PFSK-1 (cell line): Measurements from ENCODE around the gene MDGA2.

ENCODE experiments used
- FOXP2 ChIP-seq: optimal IDR thresholded peaks from 2 replicates; pipeline ENCODE3; 2011; ENCODE audit warnings: borderline replicate concordance, control low read depth, inconsistent platforms; ENCODE audit not compliant: insufficient read depth; ENCODE audit errors: extremely low read length, extremely low read depth
- POLR2AphosphoS5 ChIP-seq: IDR thresholded peaks from 2 replicates; pipeline ENCODE4 v1.6.1; 2012; ENCODE audit warnings: low read depth, mild to moderate bottlenecking, control low read depth, low read length, moderate library complexity
- SIN3A ChIP-seq: IDR thresholded peaks from 2 replicates; pipeline ENCODE4 v1.6.1; 2012; ENCODE audit warnings: mild to moderate bottlenecking, low read length, moderate library complexity, borderline replicate concordance; ENCODE audit not compliant: insufficient read depth
- TAF1 ChIP-seq: IDR thresholded peaks from 2 replicates; pipeline ENCODE4 v1.6.1; 2012; ENCODE audit warnings: low read length, control low read depth, borderline replicate concordance; ENCODE audit not compliant: insufficient read depth
- TF ChIP-seq, protein P1 (sequence below), 2 experiments: IDR thresholded peaks; 2 replicates each; pipeline versions ENCODE4 v1.6.1 to v1.8.0; 2011 to 2012; ENCODE audit warnings: low read depth in 2 of 2, low read length in 2 of 2, control low read depth in 1 of 2, inconsistent platforms in 1 of 2, mild to moderate bottlenecking in 1 of 2, moderate library complexity in 1 of 2; ENCODE audit not compliant: insufficient read depth in 1 of 2

The MDGA2 gene

DNA sequence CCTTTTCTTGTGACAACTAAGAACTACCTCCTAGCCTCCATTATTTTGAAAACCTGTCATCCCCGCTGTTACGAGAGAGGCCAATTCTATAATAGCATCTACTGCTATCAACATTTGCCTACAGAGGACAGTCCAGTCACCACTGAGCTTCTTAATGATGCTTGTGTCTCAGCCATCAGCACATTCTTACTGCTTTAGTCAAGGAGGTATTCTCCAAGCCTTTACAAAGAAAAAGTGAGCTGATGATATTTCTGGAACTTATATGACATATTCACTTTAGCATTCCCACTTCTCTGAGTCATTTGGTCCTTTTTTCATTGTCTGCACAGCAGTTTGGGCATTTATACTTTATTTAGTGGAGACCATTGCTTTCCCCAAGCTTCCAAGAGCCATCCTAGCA, 526.1 kb downstream of the MDGA2 start:
- TF ChIP-seq TAF1 (no peak), FOXP2 (no peak), SIN3A (no peak), POLR2AphosphoS5 (no peak)
- TF ChIP-seq, protein P1, sequence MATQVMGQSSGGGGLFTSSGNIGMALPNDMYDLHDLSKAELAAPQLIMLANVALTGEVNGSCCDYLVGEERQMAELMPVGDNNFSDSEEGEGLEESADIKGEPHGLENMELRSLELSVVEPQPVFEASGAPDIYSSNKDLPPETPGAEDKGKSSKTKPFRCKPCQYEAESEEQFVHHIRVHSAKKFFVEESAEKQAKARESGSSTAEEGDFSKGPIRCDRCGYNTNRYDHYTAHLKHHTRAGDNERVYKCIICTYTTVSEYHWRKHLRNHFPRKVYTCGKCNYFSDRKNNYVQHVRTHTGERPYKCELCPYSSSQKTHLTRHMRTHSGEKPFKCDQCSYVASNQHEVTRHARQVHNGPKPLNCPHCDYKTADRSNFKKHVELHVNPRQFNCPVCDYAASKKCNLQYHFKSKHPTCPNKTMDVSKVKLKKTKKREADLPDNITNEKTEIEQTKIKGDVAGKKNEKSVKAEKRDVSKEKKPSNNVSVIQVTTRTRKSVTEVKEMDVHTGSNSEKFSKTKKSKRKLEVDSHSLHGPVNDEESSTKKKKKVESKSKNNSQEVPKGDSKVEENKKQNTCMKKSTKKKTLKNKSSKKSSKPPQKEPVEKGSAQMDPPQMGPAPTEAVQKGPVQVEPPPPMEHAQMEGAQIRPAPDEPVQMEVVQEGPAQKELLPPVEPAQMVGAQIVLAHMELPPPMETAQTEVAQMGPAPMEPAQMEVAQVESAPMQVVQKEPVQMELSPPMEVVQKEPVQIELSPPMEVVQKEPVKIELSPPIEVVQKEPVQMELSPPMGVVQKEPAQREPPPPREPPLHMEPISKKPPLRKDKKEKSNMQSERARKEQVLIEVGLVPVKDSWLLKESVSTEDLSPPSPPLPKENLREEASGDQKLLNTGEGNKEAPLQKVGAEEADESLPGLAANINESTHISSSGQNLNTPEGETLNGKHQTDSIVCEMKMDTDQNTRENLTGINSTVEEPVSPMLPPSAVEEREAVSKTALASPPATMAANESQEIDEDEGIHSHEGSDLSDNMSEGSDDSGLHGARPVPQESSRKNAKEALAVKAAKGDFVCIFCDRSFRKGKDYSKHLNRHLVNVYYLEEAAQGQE (IDR thresholded peaks at IDR 0.05; ENCODE audit: insufficient read depth in 1 of 2, low read depth in 2 of 2, low read length in 2 of 2), result no peak

DNA sequence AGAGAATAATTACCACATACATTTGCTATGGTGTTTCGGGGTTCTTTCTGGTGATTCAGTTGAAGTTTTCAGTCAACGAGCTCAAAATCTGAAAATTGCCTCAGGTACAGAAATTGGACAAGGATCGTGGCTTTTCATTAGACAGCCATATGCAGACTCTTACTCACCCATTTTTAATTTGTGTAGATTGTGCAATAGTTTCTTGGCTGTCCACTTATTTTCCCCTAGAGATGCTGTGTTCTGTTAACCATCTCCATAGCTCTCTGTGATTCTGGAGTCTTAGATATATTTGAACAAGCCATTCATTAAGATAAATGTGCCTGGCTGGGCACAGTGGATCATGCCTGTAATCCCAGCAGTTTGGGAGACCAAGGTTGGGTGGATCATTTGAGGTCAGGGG, 526.7 kb downstream of the MDGA2 start:
- TF ChIP-seq TAF1, result no peak
- TF ChIP-seq SIN3A, result no peak
- TF ChIP-seq, protein P1 (IDR thresholded peaks at IDR 0.05; ENCODE audit: insufficient read depth in 1 of 2, low read depth in 2 of 2, low read length in 2 of 2), result no peak
- no peak for TF ChIP-seq FOXP2
- no peak for TF ChIP-seq POLR2AphosphoS5

DNA sequence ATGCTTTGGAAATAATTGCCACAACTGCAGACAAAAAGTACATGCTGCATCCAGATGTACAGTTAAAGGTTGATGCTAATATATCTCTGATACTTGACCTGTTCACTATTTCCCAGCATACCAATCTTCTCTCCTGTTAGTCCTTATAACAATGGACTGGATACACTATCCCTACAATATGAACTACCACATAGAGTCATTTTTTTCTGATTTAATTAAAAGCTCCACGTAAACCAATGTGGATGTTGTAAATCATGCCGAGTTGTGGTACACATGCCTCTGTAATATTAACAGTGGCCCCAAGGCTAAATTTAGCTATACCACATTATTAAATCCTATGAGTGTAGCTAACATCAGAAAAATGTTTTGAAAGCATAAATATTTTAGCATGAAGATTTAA, 554.8 kb downstream of the MDGA2 start:
- TF ChIP-seq TAF1 (no peak), FOXP2 (no peak), POLR2AphosphoS5 (no peak), SIN3A (no peak)
- TF ChIP-seq, protein P1 (IDR thresholded peaks at IDR 0.05; ENCODE audit: insufficient read depth in 1 of 2, low read depth in 2 of 2, low read length in 2 of 2), result no peak

DNA sequence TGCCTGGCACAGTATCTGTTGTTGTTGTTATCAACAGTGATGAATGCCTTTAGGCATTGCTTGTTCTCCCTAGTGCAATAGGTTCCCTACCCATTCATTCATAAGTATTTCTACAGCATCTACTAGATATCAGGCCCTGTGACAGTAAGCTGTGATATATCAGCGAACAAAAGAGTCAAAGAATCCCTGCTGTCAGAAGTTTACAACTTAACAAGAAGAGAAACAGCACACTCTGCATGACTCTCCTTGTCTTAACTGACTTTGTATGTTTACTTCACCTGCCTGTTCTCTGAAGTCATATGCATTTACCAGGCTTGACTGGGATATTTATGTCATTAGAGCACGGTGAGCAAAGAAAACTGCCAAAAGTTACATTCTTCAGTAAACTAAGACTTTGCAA, 571.6 kb downstream of the MDGA2 start:
- TF ChIP-seq TAF1 (no peak), SIN3A (no peak), FOXP2 (no peak), POLR2AphosphoS5 (no peak)
- TF ChIP-seq, protein P1 (IDR thresholded peaks at IDR 0.05; ENCODE audit: insufficient read depth in 1 of 2, low read depth in 2 of 2, low read length in 2 of 2), result no peak

DNA sequence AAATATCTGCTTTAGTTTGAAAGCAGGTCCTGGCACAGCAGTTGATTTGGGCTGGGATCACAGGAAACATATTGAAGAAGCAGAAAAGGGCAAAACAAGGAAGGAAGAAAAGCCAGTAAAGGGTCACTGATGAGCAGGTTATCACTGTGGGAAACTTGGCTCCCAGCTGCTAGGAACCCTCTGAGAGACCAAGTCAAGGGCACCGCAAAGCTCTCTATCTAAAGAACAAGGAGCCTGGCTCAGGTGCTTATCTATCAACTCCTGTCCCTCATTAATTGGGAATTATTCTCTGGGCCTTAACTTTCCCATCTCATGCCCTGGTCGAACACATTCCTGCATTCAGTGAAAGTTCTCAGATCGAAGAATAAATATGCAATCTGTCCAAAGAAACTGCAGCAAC, 572.9 kb downstream of the MDGA2 start:
- TF ChIP-seq SIN3A (no peak), POLR2AphosphoS5 (no peak), FOXP2 (no peak), TAF1 (no peak)
- TF ChIP-seq, protein P1 (IDR thresholded peaks at IDR 0.05; ENCODE audit: insufficient read depth in 1 of 2, low read depth in 2 of 2, low read length in 2 of 2), result no peak
